CD4-positive, alpha-beta memory T cell (primary cell): ENCODE data around the gene CTDSP2. TPM values are rescaled to one million over a fixed set of nuclear protein-coding genes. Genes with fewer than 3 reads are reported as not detected.

Experiments used
- CTCF ChIA-PET: fragments of 350-600 bp; sonication (Branson Sonifier 250); formaldehyde crosslinking; loops from one replicate; lab custom pipeline; 2021; ENCODE audit warnings: inconsistent platforms; ENCODE audit not compliant: partially characterized antibody; lab: Charles Lee
- POLR2A ChIA-PET: fragments of 350-600 bp; sonication (Branson Sonifier 250); formaldehyde crosslinking; loops from one replicate; lab custom pipeline; 2021; ENCODE audit not compliant: partially characterized antibody; lab: Charles Lee
- DNase-seq, 5 donors: peaks; one replicate each; pipeline versions ENCODE4 v3.0.0 to v3.0.0-alpha.2; 2020 to 2022; ENCODE audit warnings: mixed read lengths in 1 of 5
- H3K27ac ChIP-seq: one replicate; pipeline ENCODE4 v1.7.0; 2013; ENCODE audit warnings: low read depth, low read length
- H3K27me3 ChIP-seq: 2 replicates; pipeline ENCODE4 v1.7.0; 2013; ENCODE audit warnings: mild to moderate bottlenecking, low read length, moderate library complexity; ENCODE audit not compliant: insufficient read depth
- H3K36me3 ChIP-seq: 2 replicates; pipeline ENCODE4 v1.7.0; 2013; ENCODE audit warnings: mild to moderate bottlenecking, low read length, moderate library complexity; ENCODE audit not compliant: insufficient read depth
- H3K4me1 ChIP-seq: 2 replicates; pipeline ENCODE4 v1.7.0; 2013; ENCODE audit warnings: mild to moderate bottlenecking, low read length, moderate library complexity; ENCODE audit not compliant: insufficient read depth
- H3K4me3 ChIP-seq, 2 donors: one replicate each; pipeline ENCODE4 v1.7.0; 2013; ENCODE audit warnings: low read length in 2 of 2, mild to moderate bottlenecking in 1 of 2
- H3K9me3 ChIP-seq, 2 donors: one replicate each; pipeline ENCODE4 v1.7.0; 2013; ENCODE audit warnings: low read length in 2 of 2, control low read depth in 1 of 2; ENCODE audit not compliant: control insufficient read depth in 1 of 2
- H3K27ac Mint-ChIP-seq, 7 donors: one replicate each; pipeline ENCODE4 v1.8.0; 2020 to 2021; ENCODE audit warnings: mixed read lengths in 7 of 7, mild to moderate bottlenecking in 6 of 7, inconsistent platforms in 3 of 7, moderate library complexity in 3 of 7
- H3K27me3 Mint-ChIP-seq, 2 donors: one replicate each; pipeline ENCODE4 v1.8.0; 2020 to 2021; ENCODE audit warnings: mixed read lengths in 2 of 2
- H3K36me3 Mint-ChIP-seq, 2 donors: one replicate each; pipeline ENCODE4 v1.8.0; 2020 to 2021; ENCODE audit warnings: mixed read lengths in 2 of 2, inconsistent platforms in 1 of 2, mild to moderate bottlenecking in 1 of 2
- H3K4me1 Mint-ChIP-seq, 4 donors: one replicate each; pipeline ENCODE4 v1.8.0; 2020 to 2021; ENCODE audit warnings: mixed read lengths in 4 of 4, mild to moderate bottlenecking in 1 of 4
- H3K4me3 Mint-ChIP-seq, 8 donors: one replicate each; pipeline ENCODE4 v1.8.0; 2020 to 2021; ENCODE audit warnings: mixed read lengths in 8 of 8, mild to moderate bottlenecking in 7 of 8, moderate library complexity in 6 of 8, inconsistent platforms in 3 of 8
- H3K9me3 Mint-ChIP-seq, 8 donors: one replicate each; pipeline ENCODE4 v1.8.0; 2020 to 2021; ENCODE audit warnings: mixed read lengths in 8 of 8, mild to moderate bottlenecking in 5 of 8, inconsistent platforms in 3 of 8, moderate library complexity in 1 of 8
- intact Hi-C: fragments of 100-400 bp; cut with micrococcal nuclease; formaldehyde crosslinking; loops from one replicate; pipeline ENCODE4 v1.15.1; 2023
- polyA plus RNA-seq, 2 donors: library from polyadenylated mRNA; unstranded; fragments of 300-500 nt; fragmentation: Illumina TruSeq; gene quantifications; one replicate each; pipeline ENCODE4 v1.2.3, GENCODE V29; 2021
- total RNA-seq, 2 experiments: library from RNA; stranded (reverse); gene quantifications; one replicate each; pipeline ENCODE4 v1.2.3, GENCODE V29; 2021

Gene CTDSP2
- total and polyA plus RNA-seq, 4 experiments from 2014 or later, result 57.7 to 285 (median 174) TPM

DNA sequence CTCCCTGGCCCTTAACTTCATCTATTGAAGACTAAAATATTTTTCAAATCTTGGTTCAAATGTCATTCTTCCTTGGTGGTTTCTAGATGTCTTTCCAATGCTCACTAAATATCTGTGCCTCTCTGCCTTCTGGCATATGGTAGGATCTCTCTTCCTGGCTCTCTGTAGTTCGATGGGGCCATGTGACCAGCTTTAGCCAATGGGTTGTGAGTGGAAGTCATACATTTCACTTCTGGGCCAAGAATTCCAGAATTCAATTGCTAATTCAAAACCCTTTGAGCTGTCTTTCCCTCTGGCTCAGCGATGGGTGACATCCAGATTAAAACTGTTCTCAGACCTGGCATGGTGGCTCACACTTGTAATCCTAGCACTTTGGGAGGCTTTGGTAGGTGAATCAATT is 25.8 kb upstream of the CTDSP2 start:
- H3K4me1 ChIP-seq, result no peaks in the 10 kb centered on the region
- Mint-ChIP-seq H3K4me1 (peaks cover 0 to 5% (median 3%) of the 10 kb centered on the region in 4 donors), H3K27ac (no peak overlapping the region), H3K27me3 (peaks cover 1 to 6% of the 10 kb centered on the region in 2 donors), H3K9me3 (no peaks in the 10 kb centered on the region), H3K4me3 (no peak overlapping the region), H3K36me3 (no peaks in the 10 kb centered on the region)
- no peak for DNase-seq
- H3K27ac ChIP-seq, result no peak overlapping the region
- no peaks in the 10 kb centered on the region for H3K36me3 ChIP-seq
- H3K27me3 ChIP-seq, result no peaks in the 10 kb centered on the region
- no peak overlapping the region for H3K4me3 ChIP-seq
- intact Hi-C loops, result no loop called here
- ChIA-PET CTCF (interaction anchor here (1.5 kb wide), 1 partner anchor 69 kb away, joined by 4 read pairs; no protein-coding TSS in a partner anchor), POLR2A (no interaction called here)
- H3K9me3 ChIP-seq, result no peaks in the 10 kb centered on the region

DNA sequence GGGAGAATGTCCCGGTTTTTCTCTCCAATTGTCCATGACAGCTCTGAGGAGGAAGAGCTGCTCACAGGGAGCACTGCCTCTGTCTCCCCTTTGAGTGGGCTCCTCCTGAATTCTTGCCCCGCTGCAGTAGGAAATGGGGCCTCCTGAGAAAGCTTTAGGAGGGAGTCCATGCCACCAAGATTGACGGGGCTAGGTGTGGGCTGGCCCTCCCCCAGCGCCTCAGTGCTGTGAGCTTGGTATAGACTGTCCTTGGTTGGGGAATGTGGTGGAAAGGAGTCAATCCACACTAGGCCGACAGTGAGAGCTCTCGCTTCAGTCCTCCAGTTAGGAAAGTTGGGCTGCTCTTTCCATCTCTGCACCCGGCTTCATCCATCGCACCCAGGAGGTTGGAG is 23.4 kb upstream of the CTDSP2 start:
- Mint-ChIP-seq H3K4me3 (no peak overlapping the region), H3K9me3 (no peaks in the 10 kb centered on the region), H3K36me3 (no peaks in the 10 kb centered on the region), H3K4me1 (peaks cover 4 to 10% (median 5%) of the 10 kb centered on the region in 4 donors), H3K27ac (no peak overlapping the region), H3K27me3 (peaks cover 1 to 10% of the 10 kb centered on the region in 2 donors)
- POLR2A ChIA-PET, result no interaction called here
- no peaks in the 10 kb centered on the region for H3K27me3 ChIP-seq
- no peaks in the 10 kb centered on the region for H3K9me3 ChIP-seq
- CTCF ChIA-PET, result no interaction called here
- no peaks in the 10 kb centered on the region for H3K36me3 ChIP-seq
- no peak overlapping the region for H3K27ac ChIP-seq
- no peak for DNase-seq
- H3K4me1 ChIP-seq, result peaks cover 7% of the 10 kb centered on the region
- intact Hi-C loops, result no loop called here
- no peak overlapping the region for H3K4me3 ChIP-seq

DNA sequence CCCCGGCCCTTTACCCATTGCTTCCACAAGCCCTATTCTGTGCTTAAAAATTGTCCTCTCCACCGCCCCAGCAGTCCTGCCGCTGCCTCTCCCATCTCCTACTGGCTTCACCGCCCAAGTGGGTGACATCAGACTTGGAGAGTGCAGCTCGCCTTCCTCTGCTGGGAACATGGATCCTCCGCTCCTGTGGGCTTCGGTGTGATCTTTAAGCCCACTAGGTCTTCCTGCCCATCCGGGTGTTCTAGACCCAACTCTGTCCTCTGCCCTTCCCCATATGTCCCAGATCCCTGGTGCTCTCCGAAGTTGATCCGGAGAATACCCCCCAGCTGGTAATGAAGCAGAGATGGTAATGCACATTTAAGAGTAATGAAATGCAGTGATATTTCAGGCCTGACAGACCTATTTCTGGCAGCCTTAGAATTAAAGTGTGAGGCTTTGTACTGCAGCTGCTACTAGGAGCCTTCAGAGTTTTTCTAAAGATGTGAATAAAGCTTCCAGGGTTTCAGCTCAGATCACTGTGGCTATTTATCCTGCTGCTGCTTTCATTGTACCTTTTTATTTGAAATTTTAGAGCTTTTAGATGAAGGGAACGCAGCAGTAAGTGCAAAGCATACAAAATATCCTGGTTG is 22.9 kb upstream of the CTDSP2 start:
- peaks cover 1 to 7% of the 10 kb centered on the region in 2 donors for H3K27me3 Mint-ChIP-seq
- H3K4me1 ChIP-seq, result peaks cover 12% of the 10 kb centered on the region
- no peaks in the 10 kb centered on the region for H3K9me3 ChIP-seq
- no peak overlapping the region for H3K27ac ChIP-seq
- no peaks in the 10 kb centered on the region for H3K36me3 ChIP-seq
- no peak overlapping the region for H3K4me3 Mint-ChIP-seq
- no peaks in the 10 kb centered on the region for H3K27me3 ChIP-seq
- intact Hi-C loops, result no loop called here
- H3K9me3 Mint-ChIP-seq, result no peaks in the 10 kb centered on the region
- peak overlapping the region in 1 of 7 donors; percentile 37 for H3K27ac Mint-ChIP-seq
- no peaks in the 10 kb centered on the region for H3K36me3 Mint-ChIP-seq
- DNase-seq, result no peak
- ChIA-PET CTCF (no interaction called here), POLR2A (no interaction called here)
- no peak overlapping the region for H3K4me3 ChIP-seq
- peaks cover 4 to 10% (median 8%) of the 10 kb centered on the region in 4 donors for H3K4me1 Mint-ChIP-seq

DNA sequence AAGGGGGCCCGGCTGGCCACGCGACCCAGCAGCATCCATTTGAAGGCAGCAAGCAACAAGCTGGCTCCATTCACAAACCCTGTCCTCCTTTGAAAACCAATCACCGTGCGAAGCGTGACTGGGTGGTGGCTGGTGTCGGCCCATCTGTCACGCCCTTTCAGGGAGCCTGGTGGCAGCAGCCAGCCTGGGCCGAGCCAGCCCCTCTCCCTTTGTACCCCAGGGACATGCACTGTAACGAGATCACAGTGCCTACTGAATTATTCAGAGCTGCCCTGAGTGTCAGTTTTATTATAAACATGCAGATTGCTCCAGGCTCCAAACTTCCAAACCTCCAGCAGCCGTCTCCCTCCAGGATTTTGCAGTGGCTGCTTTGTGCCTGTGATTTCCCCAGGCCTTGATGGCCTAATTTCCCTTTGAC is 22.3 kb upstream of the CTDSP2 start:
- H3K4me1 Mint-ChIP-seq, result peaks cover 4 to 10% (median 8%) of the 10 kb centered on the region in 4 donors
- H3K27me3 ChIP-seq, result no peaks in the 10 kb centered on the region
- intact Hi-C loops, result no loop called here
- H3K4me3 Mint-ChIP-seq, result no peak overlapping the region
- POLR2A ChIA-PET, result no interaction called here
- no peaks in the 10 kb centered on the region for H3K36me3 Mint-ChIP-seq
- no peaks in the 10 kb centered on the region for H3K36me3 ChIP-seq
- H3K4me1 ChIP-seq, result peaks cover 12% of the 10 kb centered on the region
- no peaks in the 10 kb centered on the region for H3K9me3 ChIP-seq
- CTCF ChIA-PET, result no interaction called here
- H3K9me3 Mint-ChIP-seq, result no peaks in the 10 kb centered on the region
- DNase-seq, result no peak
- H3K27me3 Mint-ChIP-seq, result peaks cover 1 to 7% of the 10 kb centered on the region in 2 donors
- no peak overlapping the region for H3K27ac Mint-ChIP-seq
- no peak overlapping the region for H3K27ac ChIP-seq
- H3K4me3 ChIP-seq, result no peak overlapping the region

DNA sequence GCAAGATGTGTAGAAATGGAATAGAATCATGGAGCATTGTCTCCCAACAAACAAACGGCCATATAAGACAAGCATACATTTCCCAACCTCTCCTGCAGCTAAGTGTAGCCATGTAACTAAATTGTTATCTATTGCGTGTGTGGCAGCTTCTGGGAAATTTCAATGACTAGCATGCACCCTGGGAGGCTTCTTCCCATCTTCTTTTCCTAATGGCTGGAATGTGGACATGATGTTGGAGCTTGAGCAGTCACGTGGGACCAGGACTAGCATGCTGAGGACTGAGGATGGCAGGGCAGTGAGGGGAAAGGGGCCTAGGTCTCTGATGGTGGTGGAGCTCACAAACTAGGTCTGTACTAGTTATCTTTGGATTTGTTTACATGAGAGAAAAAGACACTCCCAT is 21.7 kb upstream of the CTDSP2 start:
- no peak overlapping the region for H3K4me3 ChIP-seq
- H3K9me3 ChIP-seq, result no peaks in the 10 kb centered on the region
- no peaks in the 10 kb centered on the region for H3K36me3 Mint-ChIP-seq
- H3K27me3 Mint-ChIP-seq, result peaks cover 1 to 7% of the 10 kb centered on the region in 2 donors
- H3K4me1 ChIP-seq, result peaks cover 12% of the 10 kb centered on the region
- H3K9me3 Mint-ChIP-seq, result no peaks in the 10 kb centered on the region
- CTCF ChIA-PET, result no interaction called here
- peaks cover 4 to 10% (median 8%) of the 10 kb centered on the region in 4 donors for H3K4me1 Mint-ChIP-seq
- no peak overlapping the region for H3K27ac Mint-ChIP-seq
- H3K4me3 Mint-ChIP-seq, result no peak overlapping the region
- POLR2A ChIA-PET, result no interaction called here
- H3K27me3 ChIP-seq, result no peaks in the 10 kb centered on the region
- no peaks in the 10 kb centered on the region for H3K36me3 ChIP-seq
- no peak overlapping the region for H3K27ac ChIP-seq
- no peak for DNase-seq
- intact Hi-C loops, result no loop called here

DNA sequence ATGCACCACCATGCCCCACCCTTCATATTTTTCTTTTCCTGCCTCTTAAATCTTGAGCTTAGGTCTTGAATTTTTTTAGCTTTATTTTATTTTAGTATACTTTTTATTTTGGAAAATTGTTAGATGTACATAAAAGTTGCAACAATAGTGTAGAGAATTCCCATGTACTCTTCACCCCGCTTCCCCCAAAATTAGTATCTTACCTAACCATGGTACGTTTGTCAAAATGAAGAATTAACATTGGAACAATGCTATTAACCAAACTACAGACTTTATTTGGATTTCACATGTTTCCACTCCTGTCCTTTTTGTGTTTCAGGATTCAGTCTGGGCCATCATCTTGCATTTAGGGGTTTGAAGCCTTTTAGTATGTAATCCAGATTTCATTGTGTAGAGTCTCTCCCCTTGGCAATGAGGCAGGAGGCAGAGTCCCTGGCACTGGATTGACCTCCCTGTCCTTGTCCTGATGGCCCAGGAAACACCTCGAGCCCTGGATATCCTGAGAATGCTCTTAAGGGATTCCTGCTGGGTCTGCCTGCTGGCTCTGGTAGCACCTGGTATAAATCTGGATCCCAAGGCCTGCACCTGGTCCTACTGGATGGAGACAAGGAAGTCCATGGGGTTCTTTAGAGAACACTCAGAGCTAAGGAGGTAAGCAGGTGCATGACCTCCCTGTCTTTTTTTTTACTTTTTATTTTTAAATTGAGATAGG is 19.9 kb upstream of the CTDSP2 start:
- no peak overlapping the region for H3K4me3 ChIP-seq
- Mint-ChIP-seq H3K27ac (no peak overlapping the region), H3K4me1 (peaks cover 4 to 10% (median 7%) of the 10 kb centered on the region in 4 donors)

More for the DNA sequence above, 19.9 kb upstream of the CTDSP2 start:
- Mint-ChIP-seq H3K4me3 (no peak overlapping the region), H3K9me3 (no peaks in the 10 kb centered on the region), H3K36me3 (no peaks in the 10 kb centered on the region), H3K27me3 (peaks cover 1 to 7% of the 10 kb centered on the region in 2 donors)
- Histone ChIP-seq H3K27me3 (no peaks in the 10 kb centered on the region), H3K36me3 (no peaks in the 10 kb centered on the region), H3K9me3 (no peaks in the 10 kb centered on the region), H3K27ac (no peak overlapping the region), H3K4me1 (peaks cover 12% of the 10 kb centered on the region)
- intact Hi-C loops, result no loop called here
- CTCF ChIA-PET, result interaction anchor here (0.6 to 2.5 kb wide), 6 partner anchors 10 to 284 kb away, joined by 3 to 7 read pairs (median 4); no protein-coding TSS in a partner anchor
- no peak for DNase-seq
- POLR2A ChIA-PET, result interaction anchor here (1.1 to 2.5 kb wide), 4 partner anchors 20 to 32 kb away, joined by 3 to 13 read pairs (median 4); partner anchors contain the start of gene CTDSP2
